Fibroblast of lung (primary cell): ENCODE results near the gene ICE1. TPM values are rescaled to one million over a fixed set of nuclear protein-coding genes. Genes with fewer than 3 reads are reported as not detected.

Source experiments
- DNase-seq, 2 donors: peaks; one replicate each; pipeline versions ENCODE4 v3.0.0 to v3.0.0-alpha.2; 2010; ENCODE audit warnings: low read depth in 2 of 2
- H2AFZ ChIP-seq: 2 replicates; pipeline ENCODE4 v1.5.1; 2012; ENCODE audit warnings: low read length, control low read depth, inconsistent platforms
- H3K27ac ChIP-seq: 2 replicates; pipeline ENCODE4 v1.5.1; 2011; ENCODE audit warnings: low read length, control low read depth; ENCODE audit not compliant: insufficient read depth
- H3K27me3 ChIP-seq: 2 replicates; pipeline ENCODE4 v1.5.1; 2011; ENCODE audit warnings: mild to moderate bottlenecking, low read length; ENCODE audit not compliant: control insufficient read depth, insufficient read depth
- H3K36me3 ChIP-seq: 2 replicates; pipeline ENCODE4 v1.5.1; 2011; ENCODE audit warnings: low read length; ENCODE audit not compliant: control insufficient read depth, insufficient read depth
- H3K4me1 ChIP-seq: 2 replicates; pipeline ENCODE4 v1.5.1; 2011; ENCODE audit warnings: low read length; ENCODE audit not compliant: control insufficient read depth, insufficient read depth; ENCODE audit errors: extremely low read depth
- H3K4me2 ChIP-seq: 2 replicates; pipeline ENCODE4 v1.5.1; 2011; ENCODE audit warnings: low read length, control low read depth; ENCODE audit not compliant: insufficient read depth; ENCODE audit errors: extremely low read depth
- H3K4me3 ChIP-seq, 4 experiments: fragments of 200-600 bp in 1 of 4; sonication (generic) in 1 of 4; replicated peaks in 1 of 4; 2 replicates each; pipeline ENCODE4 v1.5.1; 2011 to 2016; ENCODE audit warnings: low read length in 4 of 4, low read depth in 3 of 4, mild to moderate bottlenecking in 3 of 4, control low read depth in 2 of 4, inconsistent platforms in 1 of 4, mixed read lengths in 1 of 4; ENCODE audit not compliant: insufficient read depth in 1 of 4; ENCODE audit errors: control extremely low read depth in 1 of 4
- H3K79me2 ChIP-seq: 2 replicates; pipeline ENCODE4 v1.5.1; 2012; ENCODE audit warnings: mild to moderate bottlenecking, low read length, inconsistent platforms; ENCODE audit not compliant: control insufficient read depth, insufficient read depth
- H3K9ac ChIP-seq: 2 replicates; pipeline ENCODE4 v1.5.1; 2011; ENCODE audit warnings: mild to moderate bottlenecking, low read length, control low read depth; ENCODE audit not compliant: insufficient read depth
- H3K9me3 ChIP-seq: 2 replicates; pipeline ENCODE4 v1.5.1; 2012; ENCODE audit warnings: low read depth, low read length; ENCODE audit not compliant: control insufficient read depth, insufficient read depth
- H4K20me1 ChIP-seq: 2 replicates; pipeline ENCODE4 v1.5.1; 2011; ENCODE audit warnings: low read length; ENCODE audit not compliant: control insufficient read depth, insufficient read depth; ENCODE audit errors: extremely low read depth
- CTCF ChIP-seq, 2 donors: IDR thresholded peaks in 1 of 2; conservative IDR thresholded peaks in 1 of 2; 1 replicate in 1 of 2; 2 replicates in 1 of 2; pipeline ENCODE4 v1.5.1; 2011 to 2012; ENCODE audit warnings: low read length in 2 of 2, control low read depth in 1 of 2, inconsistent platforms in 1 of 2, low read depth in 1 of 2, mild to moderate bottlenecking in 1 of 2
- EZH2 ChIP-seq: IDR thresholded peaks from 2 replicates; pipeline ENCODE4 v1.5.1; 2012; ENCODE audit warnings: low read length, control low read depth, mild to moderate bottlenecking; ENCODE audit errors: missing control alignments
- polyA minus RNA-seq: library from RNA; depleted of rRNA, polyadenylated mRNA; stranded (reverse); fragments of >200 nt; gene quantifications from 2 replicates; pipeline ENCODE4 v1.2.3, GENCODE V29; 2011; ENCODE audit warnings: low replicate concordance
- polyA plus RNA-seq, 2 donors: library from polyadenylated mRNA; depleted of rRNA in 1 of 2; stranded (reverse) in 1 of 2; unstranded in 1 of 2; fragments of >200 nt; gene quantifications; 2 replicates each; pipeline ENCODE4 v1.2.1, GENCODE V29; 2011 to 2012; ENCODE audit warnings: missing spikeins in 1 of 2
- total RNA-seq: library from RNA; depleted of rRNA; stranded (reverse); fragments of >200 nt; gene quantifications from 2 replicates; pipeline ENCODE4 v1.2.1, GENCODE V29; 2014

Gene ICE1
- total RNA-seq = 24.4 and 24.9 TPM in 2 replicates
- 16.1 and 17.6 TPM in 2 replicates for polyA plus RNA-seq
- 10.3 and 11.8 TPM in 2 replicates for polyA plus RNA-seq (2012)
- 10.3 and 11.4 TPM in 2 replicates for polyA minus RNA-seq

GRCh38 chr5:5421961-5422818, at the start of gene ICE1:
ICE1 (plus strand) TSS chr5:5422677; CDS start chr5:5422916, 239 bp downstream.
- Histone ChIP-seq H3K27ac (peak within 1 kb of the TSS; percentile 95), H3K4me2 (peak within 1 kb of the TSS; percentile 80), H3K79me2 (peaks cover 45% of the 10 kb centered on the region), H2AFZ (peak within 1 kb of the TSS; percentile 97), H3K9ac (peak within 1 kb of the TSS; percentile 91), H3K4me3 (peak within 1 kb of the TSS; percentile 79 to 98 (median 84)), H3K9me3 (no peaks in the 10 kb centered on the region), H3K36me3 (no peaks in the 10 kb centered on the region), H4K20me1 (no peaks in the 10 kb centered on the region), H3K27me3 (no peaks in the 10 kb centered on the region), H3K4me1 (peaks cover 11% of the 10 kb centered on the region)
- no peak for TF ChIP-seq EZH2
- no peak for TF ChIP-seq CTCF (conservative IDR thresholded peaks at IDR 0.05 in 1 of 2, IDR thresholded peaks at IDR 0.05 in 1 of 2; ENCODE audit: low read depth in 1 of 2, low read length in 2 of 2)
- DNase-seq = peak; percentile 96 to 99

- no peak overlapping the region for H2AFZ ChIP-seq
- H4K20me1 ChIP-seq = no peaks in the 10 kb centered on the region
These were observed 49.5 kb upstream of the ICE1 start for GRCh38 chr5:5372930-5373329.

More at GRCh38 chr5:5372930-5373329, 49.5 kb upstream of the ICE1 start:
- no peaks in the 10 kb centered on the region for H3K79me2 ChIP-seq
- H3K9me3 ChIP-seq = no peaks in the 10 kb centered on the region
- TF ChIP-seq EZH2 (no peak), CTCF (conservative IDR thresholded peaks at IDR 0.05 in 1 of 2, IDR thresholded peaks at IDR 0.05 in 1 of 2; ENCODE audit: low read depth in 1 of 2, low read length in 2 of 2) (no peak)
- H3K27ac ChIP-seq = no peak overlapping the region
- no peak overlapping the region for H3K9ac ChIP-seq
- no peak overlapping the region for H3K4me2 ChIP-seq
- H3K4me1 ChIP-seq = no peaks in the 10 kb centered on the region
- H3K36me3 ChIP-seq = no peaks in the 10 kb centered on the region
- no peak for DNase-seq
- no peak overlapping the region for H3K4me3 ChIP-seq
- H3K27me3 ChIP-seq = no peaks in the 10 kb centered on the region
